ENCODE results near the gene THAP7. TPM values are rescaled to one million over a fixed set of nuclear protein-coding genes. Genes with fewer than 3 reads are reported as not detected.

THAP7 gene
- total RNA-seq, 1 experiment from 2014 or later, result 27.7 TPM

DNA sequence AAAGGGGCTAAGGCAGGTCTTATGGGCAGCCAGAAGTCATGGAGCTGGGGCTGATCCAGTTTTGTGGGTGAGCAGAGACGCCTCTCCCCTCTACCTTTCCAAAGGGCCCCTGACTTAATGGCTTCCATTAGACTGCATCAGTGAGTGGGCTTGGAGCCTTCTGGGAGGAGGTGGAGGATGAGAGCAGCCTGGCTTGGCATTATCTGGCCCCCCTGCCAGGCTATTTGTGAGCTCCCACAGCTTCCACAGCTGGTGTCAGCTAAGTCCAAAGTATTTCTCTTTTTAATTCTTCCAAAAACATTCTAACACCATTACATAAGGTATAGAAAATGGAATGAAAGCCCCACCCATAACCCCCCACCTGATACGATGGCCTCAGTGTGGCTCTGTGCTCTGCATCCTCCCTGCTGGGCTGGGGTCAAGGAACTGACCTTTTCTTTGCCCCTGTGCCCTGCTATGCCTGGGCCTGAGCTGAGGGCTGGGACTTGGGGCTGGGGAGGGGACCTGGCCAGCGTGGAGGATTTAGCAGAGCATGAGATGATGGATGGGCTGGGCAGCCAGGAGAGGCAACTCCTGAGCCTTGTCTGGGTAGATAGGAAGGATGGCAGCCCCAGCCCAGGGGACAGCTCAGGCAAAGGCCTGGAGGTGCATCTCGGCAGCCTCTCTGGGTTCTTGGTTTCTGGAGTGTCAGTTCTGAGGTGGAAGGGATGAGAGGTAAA, 30.8 kb downstream of the THAP7 start:
- Histone ChIP-seq H3K79me2 (ENCODE audit: insufficient read depth, low read length) (no peaks in the 10 kb centered on the region), H3K9me2 (ENCODE audit: insufficient read depth) (no peaks in the 10 kb centered on the region), H3K27me3 (ENCODE audit: insufficient read depth, low read length) (no peaks in the 10 kb centered on the region), H2AFZ (ENCODE audit: low read depth, low read length, poor library complexity, severe bottlenecking) (no peak overlapping the region), H3K9ac (ENCODE audit: low read length) (no peak overlapping the region), H3K4me2 (ENCODE audit: low read length) (no peak overlapping the region), H3K36me3 (ENCODE audit: control insufficient read depth in 1 of 2, insufficient read depth in 2 of 2, low read length in 2 of 2) (no peaks in the 10 kb centered on the region), H3K4me3 (replicated peaks in 1 of 2; ENCODE audit: low read depth in 1 of 2, low read length in 2 of 2) (no peak overlapping the region), H3K4me1 (ENCODE audit: control insufficient read depth in 1 of 2, insufficient read depth in 2 of 2, low read length in 2 of 2) (peaks cover 0 to 4% of the 10 kb centered on the region in 2 experiments; a peak in 1 of 4 replicates), H3K9me3 (ENCODE audit: control insufficient read depth in 1 of 2, insufficient read depth in 1 of 2, low read depth in 1 of 2, low read length in 2 of 2) (no peaks in the 10 kb centered on the region), H3K27ac (ENCODE audit: low read depth, low read length) (no peak overlapping the region), H4K20me1 (ENCODE audit: insufficient read depth) (no peaks in the 10 kb centered on the region)
- DNase-seq (ENCODE audit: low read depth, low spot score), result no peak
- CTCF ChIA-PET, result interaction anchor here (1.3 kb wide), 1 partner anchor 11 kb away, joined by 4 read pairs; the partner anchor contains the start of gene LZTR1
- intact Hi-C loops (cut with micrococcal nuclease), result no loop called here
- no TSS peak for BruUV-seq (replicated peaks)
- RAD21 ChIA-PET (ENCODE audit: low non-redundant PET in 1 of 2, low total read pairs in 2 of 2, uncharacterized antibody in 2 of 2, unreplicated experiment in 2 of 2), result no interaction called here
- ATAC-seq, result no peak
- POLR2A ChIA-PET, result interaction anchor here (2.4 to 3.8 kb wide), 2 partner anchors 11 to 14 kb away, joined by 9 read pairs; partner anchors contain the start of gene LZTR1
- TF ChIP-seq SIN3A (IDR thresholded peaks at IDR 0.05; ENCODE audit: low read depth) (no peak), ZFX (IDR thresholded peaks at IDR 0.05) (no peak), RAD21 (IDR thresholded peaks at IDR 0.05; ENCODE audit: low read depth) (no peak), EZH2phosphoT487 (IDR thresholded peaks at IDR 0.05; ENCODE audit: borderline replicate concordance) (no peak), JUND (IDR thresholded peaks at IDR 0.05) (no peak), CBX3 (IDR thresholded peaks at IDR 0.05; ENCODE audit: low read depth) (no peak), ELF1 (IDR thresholded peaks at IDR 0.05; ENCODE audit: borderline replicate concordance, low read depth) (no peak), POLR2A (IDR thresholded peaks at IDR 0.05; ENCODE audit: borderline replicate concordance, extremely low read depth, insufficient read depth, insufficient read length) (no peak), CTCF (IDR thresholded peaks at IDR 0.05 in 2 of 3, conservative IDR thresholded peaks at IDR 0.05 in 1 of 3; ENCODE audit: borderline replicate concordance in 1 of 3, insufficient read depth in 1 of 3, low read depth in 2 of 3, low read length in 2 of 3) (no peak)

Data from HCT116 (cell line).